Glomerular endothelial cell (primary cell): ENCODE data around the gene ZNF148. TPM values are rescaled to one million over a fixed set of nuclear protein-coding genes. Genes with fewer than 3 reads are reported as not detected.

Experiments
- DNase-seq: peaks from one replicate; pipeline ENCODE4 v3.0.0-alpha.2; 2011; ENCODE audit warnings: low read depth, low spot score; ENCODE audit errors: extremely low read depth
- total RNA-seq: library from RNA; depleted of rRNA; stranded (reverse); fragments of >200 nt; gene quantifications from 2 replicates; pipeline ENCODE4 v1.2.3, GENCODE V29; 2015

Gene ZNF148
- total RNA-seq, 1 donor from 2014 or later: 21.4 TPM

DNA sequence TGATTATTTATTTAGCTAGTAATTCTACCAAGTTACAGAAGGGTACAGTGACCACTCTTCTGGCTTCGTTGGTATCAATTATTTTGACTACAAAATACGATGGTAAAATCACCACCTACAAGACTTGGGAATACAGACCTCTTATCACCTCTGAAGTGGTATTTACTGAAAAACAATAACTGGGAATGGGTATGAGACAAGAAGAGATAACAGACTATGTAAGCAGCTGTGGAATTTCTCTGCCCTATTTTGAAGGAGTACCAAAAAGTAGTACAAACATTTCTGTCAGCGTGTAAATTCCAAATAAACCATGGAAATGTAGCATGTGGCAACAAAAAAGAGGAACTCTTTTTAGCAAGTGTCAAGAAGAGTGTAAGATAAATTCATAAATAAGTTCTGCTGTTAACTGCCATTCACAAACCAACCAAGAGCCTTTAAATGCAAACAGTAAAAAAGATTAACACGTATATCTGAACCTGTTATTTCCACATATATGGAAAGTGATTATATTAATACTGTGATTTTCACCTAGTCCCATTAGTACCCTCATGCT, 85.6 kb downstream of the ZNF148 start:
- no peak for DNase-seq

DNA sequence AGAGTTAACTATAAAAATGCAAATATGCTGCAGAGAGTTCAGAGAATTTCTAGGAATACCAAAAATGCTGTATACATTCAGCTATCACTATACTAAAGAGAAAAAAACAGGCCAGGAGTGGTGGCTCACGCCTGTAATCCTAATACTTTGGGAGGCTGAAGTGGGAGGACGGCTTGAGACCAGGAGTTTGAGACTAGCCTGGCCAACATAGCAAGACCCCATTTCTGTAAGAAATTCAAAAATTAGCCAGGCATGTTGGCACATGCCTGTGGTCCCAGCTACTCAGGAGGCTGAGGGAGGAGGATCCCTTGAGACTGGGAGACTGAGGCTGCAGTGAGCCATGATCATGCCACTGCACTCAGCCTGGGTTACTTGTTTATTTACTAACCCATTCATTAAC, 87.9 kb downstream of the ZNF148 start:
- DNase-seq: no peak

DNA sequence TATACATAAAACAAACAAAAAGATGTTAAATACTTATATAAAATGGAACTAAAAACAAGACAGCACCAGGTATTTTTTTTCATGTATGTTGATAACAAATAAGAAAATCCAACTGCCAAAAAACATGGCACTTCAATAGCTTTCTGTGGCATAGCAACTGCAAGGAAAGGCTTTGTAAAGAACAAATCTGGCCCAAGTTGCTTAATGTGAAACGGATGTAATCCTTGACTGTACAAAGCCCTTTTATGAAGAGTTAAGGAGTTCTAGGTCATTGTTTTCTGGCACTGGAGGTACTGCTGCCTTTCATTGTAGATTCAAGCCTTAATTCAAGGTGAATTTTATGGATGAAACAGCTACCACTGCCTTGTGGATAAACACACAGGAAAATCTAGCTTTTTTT, 93.7 kb downstream of the ZNF148 start:
- peak; percentile 22 for DNase-seq

DNA sequence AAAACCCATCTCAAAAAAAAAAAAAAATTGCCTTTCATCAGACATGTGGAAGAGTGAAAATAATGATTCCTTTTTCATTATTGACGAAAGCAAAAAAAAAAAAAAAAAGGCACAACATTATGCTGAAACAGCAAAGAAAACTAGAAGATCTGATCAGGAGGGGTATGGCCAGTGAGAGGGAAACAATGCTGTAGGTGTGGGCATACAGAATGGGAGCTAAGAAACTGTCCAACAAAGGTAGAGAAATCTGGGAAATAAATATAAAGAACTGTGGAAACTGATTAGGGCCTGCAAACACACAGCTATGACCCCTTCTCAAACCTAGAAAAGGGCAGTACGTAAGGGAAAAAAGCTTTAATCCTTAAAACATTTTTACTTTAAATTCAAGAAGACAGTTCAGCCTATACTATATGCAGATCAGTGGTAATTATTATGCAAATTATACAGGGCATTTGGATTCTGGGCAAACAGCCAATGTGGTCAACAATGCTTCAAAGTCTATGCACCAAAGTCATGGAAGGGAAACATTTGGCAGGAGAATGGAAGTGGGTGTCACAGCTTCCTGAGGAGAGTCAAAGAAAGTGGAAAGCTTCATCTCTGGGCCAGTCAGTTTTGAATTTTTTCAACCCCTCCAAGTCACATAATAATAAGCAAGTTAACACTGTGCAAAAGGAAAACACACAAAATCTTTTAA, 94.3 kb downstream of the ZNF148 start:
- peak; percentile 68 for DNase-seq

DNA sequence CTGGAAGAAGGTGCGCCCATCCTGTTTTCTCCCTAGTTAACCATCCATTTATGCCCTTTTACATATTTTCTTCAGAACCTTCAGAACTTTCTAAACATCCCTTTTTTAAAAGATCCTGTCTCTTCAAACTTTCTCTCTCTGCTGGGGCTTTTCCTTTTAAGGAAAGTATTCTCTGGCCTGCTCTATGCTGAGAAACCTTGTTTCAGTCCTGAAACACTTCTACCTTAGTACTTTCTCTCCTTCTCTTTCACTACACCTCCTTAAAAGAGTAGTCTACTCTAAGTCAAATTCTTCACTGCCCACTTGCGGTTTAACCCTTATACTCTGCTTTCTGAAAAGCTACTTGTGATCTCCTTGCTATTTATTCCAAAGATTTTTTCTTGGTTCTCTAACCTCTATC, 97.0 kb downstream of the ZNF148 start:
- DNase-seq: no peak

DNA sequence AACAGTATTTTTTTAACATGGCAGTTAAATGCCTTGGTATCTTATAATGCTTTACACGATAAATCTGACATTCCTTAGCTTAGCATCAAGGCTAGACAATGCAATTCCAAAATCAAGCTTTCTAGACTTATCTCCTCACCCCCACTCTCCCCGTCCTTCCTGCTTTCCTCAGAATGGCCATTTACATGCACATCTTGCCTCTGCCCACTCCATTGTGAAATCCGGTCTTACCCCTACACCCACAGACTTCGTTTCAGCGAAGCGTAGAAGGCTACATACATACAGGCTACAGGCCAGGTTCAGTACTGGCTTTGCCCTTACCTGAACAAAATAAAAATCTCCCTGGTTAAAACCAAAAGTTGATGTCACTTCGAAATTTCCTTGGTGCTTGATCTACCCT, 104.0 kb downstream of the ZNF148 start:
- no peak for DNase-seq

DNA sequence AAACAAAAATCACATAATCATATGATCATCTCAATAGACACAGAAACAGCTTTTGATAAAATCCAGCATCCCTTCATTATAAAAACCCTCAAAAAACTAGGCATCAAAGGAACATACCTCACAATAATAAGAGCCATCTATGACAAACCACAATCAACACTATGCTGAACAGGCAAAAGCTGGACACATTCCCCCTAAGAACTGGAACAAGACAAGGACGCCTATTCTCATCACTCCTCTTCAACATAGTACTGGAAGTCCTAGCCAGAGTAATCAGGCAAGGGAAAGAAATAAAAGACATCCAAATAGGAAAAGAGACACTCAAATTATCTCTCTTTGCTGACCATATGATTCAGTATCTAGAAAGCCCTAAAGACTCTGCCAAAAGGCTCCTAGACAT, 107.7 kb downstream of the ZNF148 start:
- no peak for DNase-seq

DNA sequence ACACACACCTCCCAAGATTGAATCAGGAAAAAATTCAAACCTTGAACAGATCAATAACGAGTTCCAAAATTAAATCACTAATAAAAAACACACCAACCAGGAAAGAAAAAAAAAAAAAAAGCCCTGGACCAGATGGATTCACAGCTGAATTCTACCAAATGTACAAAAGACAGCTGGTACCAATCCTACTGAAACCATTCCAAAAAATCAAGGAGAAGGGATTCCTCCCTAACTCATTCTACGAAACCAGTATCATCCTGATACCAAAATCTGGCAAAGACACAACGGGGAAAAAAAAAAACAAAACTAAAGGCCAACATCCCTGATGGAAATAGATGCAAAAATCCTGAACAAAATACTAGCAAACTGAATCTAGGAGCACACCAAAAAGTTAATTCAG, 108.2 kb downstream of the ZNF148 start:
- DNase-seq: no peak

DNA sequence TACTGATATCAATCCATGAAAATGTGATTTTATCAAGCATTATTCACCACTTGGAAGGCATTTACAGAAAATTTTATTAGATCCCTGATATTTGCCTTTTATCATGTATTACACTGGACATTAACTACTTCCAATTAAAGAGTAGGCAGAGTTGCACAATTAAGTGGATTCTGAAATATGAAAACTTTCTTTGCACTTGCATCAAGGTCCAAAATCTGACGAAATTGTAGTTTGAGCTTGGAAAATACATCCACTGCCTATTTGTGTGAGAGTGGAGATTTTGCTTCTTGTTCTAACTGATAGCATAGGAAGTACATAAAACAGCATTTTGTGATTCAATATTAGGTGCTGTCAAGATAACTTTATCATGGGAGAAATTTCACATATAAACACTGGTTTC, 113.0 kb downstream of the ZNF148 start:
- no peak for DNase-seq

DNA sequence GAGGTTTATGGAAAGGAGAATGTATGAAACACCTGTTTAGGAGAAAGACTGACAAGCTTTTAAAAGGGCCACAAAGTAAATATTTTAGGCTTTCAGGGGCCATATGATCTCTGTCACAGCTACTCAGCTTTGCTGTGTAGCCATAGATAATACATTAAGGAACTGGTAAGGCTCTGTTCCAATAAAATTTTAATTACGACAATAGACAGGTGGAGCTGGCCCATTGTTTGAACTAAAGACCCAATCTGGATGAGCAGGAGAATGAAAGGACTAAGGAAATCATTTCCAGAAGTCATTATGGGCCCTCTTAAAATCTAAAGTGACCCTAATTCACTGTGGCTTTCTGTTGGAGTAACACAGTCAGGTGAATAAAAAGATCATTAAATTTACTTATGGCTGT, 114.1 kb downstream of the ZNF148 start:
- DNase-seq: no peak

DNA sequence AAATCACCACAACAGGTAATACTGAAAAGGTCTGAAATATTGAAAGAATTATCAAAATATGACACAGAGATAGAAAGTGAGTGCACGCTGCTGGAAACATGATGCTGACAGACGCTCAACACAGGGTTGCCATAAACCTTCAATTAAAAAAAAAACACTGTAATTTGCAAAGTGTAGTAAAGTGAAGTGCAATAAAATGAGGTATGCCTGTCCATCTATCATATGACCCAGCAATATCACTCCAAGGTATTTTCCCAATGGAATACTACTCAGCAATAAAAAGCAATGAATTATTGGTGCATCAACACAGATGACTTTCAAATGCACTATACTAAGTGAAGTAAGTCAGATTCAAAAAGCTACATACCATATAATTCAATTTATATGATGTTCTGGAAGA, 115.0 kb downstream of the ZNF148 start:
- no peak for DNase-seq

DNA sequence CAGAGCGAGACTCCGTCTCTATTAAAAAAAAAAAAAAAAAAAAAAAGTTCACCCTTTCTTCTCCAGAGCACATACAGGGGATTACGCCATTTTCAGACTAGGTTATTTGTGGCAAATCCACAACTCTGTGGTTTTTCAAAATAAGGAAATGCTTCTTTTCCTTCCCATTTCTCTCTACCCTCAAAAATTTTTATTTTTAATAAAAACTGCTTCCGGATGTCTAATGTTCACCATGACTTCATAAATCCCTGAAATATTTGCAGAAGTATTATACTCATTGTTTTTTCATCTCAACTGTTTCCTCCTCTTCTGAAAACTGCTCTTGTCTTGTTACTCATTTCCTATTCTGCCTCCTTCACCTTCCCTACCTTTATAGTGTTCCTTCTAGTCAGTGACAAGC, 117.6 kb downstream of the ZNF148 start:
- DNase-seq: peak; percentile 23

DNA sequence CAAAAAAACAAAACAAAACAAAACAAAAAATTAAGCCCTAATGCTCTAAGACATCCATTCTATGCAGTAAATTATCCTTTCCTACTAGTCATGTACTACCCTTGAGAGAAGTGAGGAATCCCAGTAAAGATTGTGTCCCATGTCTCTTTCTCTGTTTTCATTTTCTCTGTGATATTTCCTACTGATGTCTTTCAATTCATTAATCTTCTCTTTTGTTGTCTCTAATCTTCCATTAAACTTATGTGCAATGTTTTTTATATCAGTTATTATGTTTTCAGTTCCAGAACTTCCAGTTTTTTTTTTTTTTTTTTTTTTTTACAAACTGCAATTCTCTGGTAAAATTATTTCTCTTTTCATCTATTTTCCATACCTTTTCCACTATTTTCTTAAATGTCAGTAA, 118.5 kb downstream of the ZNF148 start:
- no peak for DNase-seq

DNA sequence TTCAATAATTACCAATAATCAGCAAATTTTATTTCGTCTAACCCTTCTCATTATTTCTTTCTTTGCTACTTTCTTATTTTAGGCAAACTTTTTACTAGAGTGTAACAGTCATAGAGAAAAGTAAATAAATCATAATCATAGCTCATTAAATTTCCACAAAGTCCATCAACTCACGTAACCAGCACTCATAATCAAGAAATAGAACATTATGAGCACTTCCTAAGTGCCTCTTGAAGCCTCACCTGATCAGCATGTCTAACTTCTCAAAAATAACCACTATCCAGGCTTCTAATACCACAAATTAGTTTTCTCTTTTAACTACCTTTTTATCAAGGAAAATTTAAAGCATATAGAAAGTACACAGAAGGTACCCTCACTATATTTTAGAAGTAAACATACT, 124.2 kb downstream of the ZNF148 start:
- no peak for DNase-seq

DNA sequence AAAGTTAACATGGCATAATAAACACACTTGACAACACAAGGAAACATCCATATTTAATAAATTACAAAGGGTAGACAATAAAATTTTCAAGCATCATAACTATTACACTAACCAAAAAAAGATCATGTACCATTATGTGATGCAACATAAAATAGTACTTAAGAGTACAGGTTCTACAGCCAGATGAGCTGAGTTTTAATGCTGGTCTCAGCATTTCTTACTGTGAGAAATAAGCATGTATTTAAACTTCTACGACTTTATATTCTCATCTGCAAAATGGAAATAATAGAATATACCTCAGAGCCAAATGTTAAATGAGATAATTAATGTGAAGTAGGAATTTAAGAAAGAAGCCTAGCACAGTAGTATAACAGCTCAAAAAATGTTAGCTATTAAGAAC, 128.9 kb downstream of the ZNF148 start:
- no peak for DNase-seq

DNA sequence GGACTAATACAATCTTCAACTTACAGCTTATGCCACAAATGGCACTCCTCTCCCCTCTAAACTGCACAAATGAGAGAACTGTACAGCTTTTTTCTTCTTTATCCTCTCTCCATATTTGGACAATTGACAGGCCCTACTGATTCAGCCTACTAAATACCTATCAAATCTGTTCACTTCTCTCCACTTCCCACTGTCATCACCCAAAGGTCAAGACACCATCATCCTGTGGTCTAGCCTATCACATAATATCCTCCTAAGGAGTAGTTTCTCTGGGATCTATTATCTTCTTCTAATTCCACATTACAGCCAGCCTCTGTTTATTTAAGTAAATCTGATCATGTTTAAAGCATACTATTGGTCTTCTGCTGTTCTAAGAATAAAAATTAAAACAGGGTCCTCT, 129.6 kb downstream of the ZNF148 start:
- no peak for DNase-seq

DNA sequence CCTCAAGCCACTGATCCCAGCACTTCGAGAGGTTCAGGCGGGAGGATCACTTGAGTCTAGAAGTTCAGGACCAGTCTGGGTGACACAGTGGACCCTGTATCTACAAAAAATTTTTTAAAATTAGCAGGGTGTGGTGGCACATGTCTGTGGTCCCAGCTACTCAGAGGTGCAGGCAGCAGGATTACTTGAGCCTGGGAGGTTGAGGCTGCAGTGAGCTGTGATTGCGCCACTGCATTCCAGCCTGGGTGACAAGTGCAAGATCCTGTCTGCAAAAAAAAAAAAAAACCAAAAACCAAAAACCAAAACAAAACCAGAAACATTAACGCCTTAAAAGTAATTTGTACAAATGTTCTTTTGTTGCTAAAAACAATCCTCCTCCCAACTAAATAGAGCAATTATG, 134.6 kb downstream of the ZNF148 start:
- DNase-seq: no peak

DNA sequence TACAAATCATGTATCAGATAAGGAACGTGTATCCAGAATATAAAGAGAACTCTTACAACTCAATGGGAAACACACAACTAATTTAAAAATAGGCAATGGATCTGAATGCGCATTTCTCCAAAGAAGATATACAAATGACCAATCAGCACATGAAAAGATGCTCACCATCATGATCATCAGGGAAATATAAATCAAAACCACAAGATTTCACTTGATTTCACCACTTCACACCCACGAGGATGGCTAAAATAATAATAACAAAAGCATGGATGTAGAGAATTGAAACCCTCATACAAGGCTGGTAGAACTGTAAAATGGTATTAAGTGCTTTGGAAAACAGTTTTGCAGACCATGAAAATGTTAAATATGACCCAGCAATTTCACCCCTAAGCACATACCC, 135.9 kb downstream of the ZNF148 start:
- no peak for DNase-seq

DNA sequence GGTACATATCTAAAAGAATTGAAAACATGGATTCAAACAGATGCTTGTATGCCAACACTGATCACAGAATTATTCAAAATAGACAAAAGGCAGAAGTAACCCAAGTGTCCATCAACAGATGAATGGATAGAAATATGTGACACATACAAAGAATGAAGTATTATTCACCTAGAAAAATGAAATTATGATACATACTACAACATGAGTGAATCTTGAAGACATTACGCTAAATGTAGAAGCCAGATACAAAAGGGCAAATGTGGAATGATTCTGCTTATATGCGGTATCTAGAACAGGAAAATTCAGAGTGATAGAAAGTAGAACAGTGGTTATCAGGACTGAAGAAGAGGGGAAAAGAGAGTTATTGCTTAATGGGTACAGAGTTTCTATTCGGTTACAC, 136.4 kb downstream of the ZNF148 start:
- DNase-seq: no peak

DNA sequence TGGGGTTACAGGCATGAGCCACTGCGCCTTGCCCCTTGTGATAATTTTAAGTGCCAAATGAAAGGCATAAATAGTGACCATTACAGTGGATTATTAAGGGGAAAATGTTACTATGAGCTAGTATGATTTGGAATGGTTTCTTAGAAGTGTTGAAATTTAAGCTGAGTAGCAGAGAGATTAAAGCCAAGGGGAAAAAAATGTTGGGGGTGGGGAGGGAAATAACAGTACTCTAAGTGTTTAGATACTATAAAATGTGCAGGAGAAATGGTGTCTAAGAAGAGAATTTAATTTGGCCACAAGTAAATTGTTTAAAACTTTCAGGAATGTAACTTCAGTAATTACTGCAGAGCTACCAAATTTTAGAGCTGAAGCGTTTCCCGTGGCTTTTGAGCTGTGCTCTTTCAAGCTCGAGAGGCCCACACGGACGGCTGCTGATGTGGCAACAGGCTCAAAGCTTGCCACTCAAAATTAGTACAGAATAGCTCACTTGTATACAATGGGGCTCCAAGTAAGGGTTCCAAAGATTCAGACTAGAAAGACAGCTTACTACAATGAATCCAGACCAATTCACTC, 138.7 kb downstream of the ZNF148 start:
- DNase-seq: no peak

DNA sequence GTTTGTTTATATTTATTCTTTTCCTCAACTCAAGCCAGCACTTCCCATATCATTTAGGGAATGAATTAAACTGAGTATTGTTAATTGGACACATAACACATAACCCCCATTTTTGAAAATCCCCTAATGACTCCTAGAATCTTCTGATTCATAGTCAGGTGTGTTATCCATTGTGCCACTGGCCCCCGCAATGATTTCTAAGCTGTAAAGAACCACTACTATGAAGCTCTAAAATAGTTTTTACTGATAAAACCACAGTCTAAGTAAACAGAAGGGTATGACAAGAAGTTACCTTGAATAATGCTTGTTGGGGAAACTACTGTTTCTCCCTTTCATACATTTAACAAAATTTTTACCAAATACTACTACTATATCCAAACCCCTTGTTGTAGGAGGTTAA, 140.3 kb downstream of the ZNF148 start:
- no peak for DNase-seq

DNA sequence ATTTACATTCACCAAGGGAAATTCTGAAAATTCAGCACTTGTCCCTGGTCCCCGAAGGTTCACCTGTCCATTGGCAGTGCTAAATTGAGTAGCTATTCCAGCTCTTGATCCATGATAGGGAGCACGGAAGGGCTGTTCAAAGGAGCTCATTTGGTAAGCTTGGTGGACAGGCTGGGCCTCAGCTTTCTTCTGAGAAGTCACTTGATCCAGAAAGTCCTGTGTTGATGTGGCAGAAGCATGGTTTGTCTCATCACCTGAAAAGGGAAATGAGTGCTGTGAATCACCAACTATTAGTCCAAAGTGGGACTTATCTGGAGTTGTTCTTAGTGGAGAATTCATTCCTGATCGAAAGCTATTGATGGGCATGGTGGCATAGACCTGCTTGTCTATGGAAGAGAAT, 142.7 kb downstream of the ZNF148 start:
- DNase-seq: no peak

DNA sequence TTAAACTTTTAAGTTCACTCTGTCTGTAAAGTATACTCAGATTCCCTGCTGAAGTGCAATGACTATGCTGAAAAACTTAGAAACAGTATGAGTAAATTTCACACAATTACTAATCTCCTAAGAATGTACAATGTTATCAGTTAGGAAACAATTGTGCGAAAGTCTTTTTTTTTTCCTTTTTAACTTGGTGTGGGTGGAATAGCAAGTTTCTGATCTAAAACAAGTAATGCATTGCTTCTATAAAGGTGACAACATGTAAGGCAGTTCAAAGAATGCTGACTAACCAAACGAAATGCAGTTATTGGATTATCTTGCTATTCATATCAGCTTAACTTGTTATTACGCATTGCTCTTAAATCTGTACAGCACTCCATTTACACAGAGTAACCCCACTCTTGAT, 143.2 kb downstream of the ZNF148 start:
- DNase-seq: peak; percentile 47
